ENCODE data around the gene SYT4. TPM values are rescaled to one million over a fixed set of nuclear protein-coding genes. Genes with fewer than 3 reads are reported as not detected.
A peak's percentile ranks its signal among the peaks of the same experiment; 100 is the strongest.

SYT4 gene, protein sequence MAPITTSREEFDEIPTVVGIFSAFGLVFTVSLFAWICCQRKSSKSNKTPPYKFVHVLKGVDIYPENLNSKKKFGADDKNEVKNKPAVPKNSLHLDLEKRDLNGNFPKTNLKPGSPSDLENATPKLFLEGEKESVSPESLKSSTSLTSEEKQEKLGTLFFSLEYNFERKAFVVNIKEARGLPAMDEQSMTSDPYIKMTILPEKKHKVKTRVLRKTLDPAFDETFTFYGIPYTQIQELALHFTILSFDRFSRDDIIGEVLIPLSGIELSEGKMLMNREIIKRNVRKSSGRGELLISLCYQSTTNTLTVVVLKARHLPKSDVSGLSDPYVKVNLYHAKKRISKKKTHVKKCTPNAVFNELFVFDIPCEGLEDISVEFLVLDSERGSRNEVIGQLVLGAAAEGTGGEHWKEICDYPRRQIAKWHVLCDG
- 1.4 to 2.2 TPM (median 1.7 TPM) in 3 replicates for total RNA-seq (2021)
- percentile 37 among the genes with signal in this experiment for Bru-seq, nascent RNA
- long read RNA-seq, experiment 1, full-length matches to known transcripts, result 12 of 15 reads
- long read RNA-seq, experiment 1, partial matches to known transcripts, result 1 of 15 reads
- long read RNA-seq, experiment 1, other reads (novel, unspliced or antisense), result 2 of 15 reads
- long read RNA-seq, experiment 2, partial matches to known transcripts, result 1 of 4 reads
- long read RNA-seq, experiment 2, other reads (novel, unspliced or antisense), result 3 of 4 reads
- long read RNA-seq, experiment 3, full-length matches to known transcripts, result 1 of 2 reads
- long read RNA-seq, experiment 3, partial matches to known transcripts, result 0 of 2 reads
- long read RNA-seq, experiment 3, other reads (novel, unspliced or antisense), result 1 of 2 reads

DNA sequence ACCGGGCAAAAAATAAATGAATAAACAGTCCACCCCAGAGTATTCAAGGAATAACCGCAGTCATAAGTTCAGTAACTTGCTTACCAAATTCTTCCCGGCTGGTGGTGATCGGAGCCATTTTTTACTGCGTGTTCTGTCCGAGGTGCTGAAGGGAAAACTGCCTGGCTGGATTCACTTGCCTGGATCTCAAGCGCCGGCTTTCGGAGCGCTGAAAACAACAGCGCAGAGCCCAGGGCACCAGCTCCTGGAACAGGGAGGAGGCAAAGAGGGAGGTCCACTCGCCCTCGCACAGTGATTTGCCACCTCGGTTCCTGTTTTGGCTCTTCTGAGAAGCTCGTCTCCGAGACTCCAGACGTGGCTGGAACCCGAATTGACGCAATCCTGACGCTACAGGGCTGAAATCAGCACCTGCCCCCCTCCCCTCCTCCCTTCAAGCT lies at the start of gene SYT4:
Gene SYT4, minus strand, starts transcription at position 327 of the 437 bp plus-strand sequence. Its CDS starts 209 bp downstream, at position 118.
- H3K36me3 Mint-ChIP-seq, result no peaks in the 10 kb centered on the region
- ChIA-PET POLR2A (interaction anchor here (0.9 kb wide), 1 partner anchor 534 kb away, joined by 3 read pairs; no protein-coding TSS in a partner anchor), CTCF (interaction anchor here (1.0 to 1.1 kb wide), 2 partner anchors 681 to 978 kb away, joined by 3 to 5 read pairs; no protein-coding TSS in a partner anchor)
- H3K4me1 Mint-ChIP-seq, result peaks cover 42% of the 10 kb centered on the region
- ATAC-seq (peak; percentile 97), DNase-seq (ENCODE audit: low spot score) (peak; percentile 81)
- no peaks in the 10 kb centered on the region for H3K9me3 Mint-ChIP-seq
- no peaks in the 10 kb centered on the region for H3K27me3 Mint-ChIP-seq (ENCODE audit: low read depth)
- H3K4me3 Mint-ChIP-seq, result peak within 1 kb of the TSS; percentile 61
- peak within 1 kb of the TSS; percentile 82 for H3K27ac Mint-ChIP-seq
- TF ChIP-seq NR1H2 (CRISPR knock-in tag; IDR thresholded peaks at IDR 0.05), result no peak
- no peak for TF ChIP-seq TEAD4 (CRISPR knock-in tag; IDR thresholded peaks at IDR 0.05)
- no peak; the same call in 1 of the 2 replicates for TF ChIP-seq ZNF396 (CRISPR knock-in tag; IDR thresholded peaks at IDR 0.05; ENCODE audit: borderline replicate concordance)
- peak; percentile 61; the same call in 1 of the 2 replicates for TF ChIP-seq FOXP1 (CRISPR knock-in tag; IDR thresholded peaks at IDR 0.05; ENCODE audit: borderline replicate concordance)
- TF ChIP-seq CBFB (CRISPR knock-in tag; IDR thresholded peaks at IDR 0.05; ENCODE audit: low read depth), result no peak
- TF ChIP-seq ZNF232 (CRISPR knock-in tag; IDR thresholded peaks at IDR 0.05), result no peak
- TF ChIP-seq, protein P1, sequence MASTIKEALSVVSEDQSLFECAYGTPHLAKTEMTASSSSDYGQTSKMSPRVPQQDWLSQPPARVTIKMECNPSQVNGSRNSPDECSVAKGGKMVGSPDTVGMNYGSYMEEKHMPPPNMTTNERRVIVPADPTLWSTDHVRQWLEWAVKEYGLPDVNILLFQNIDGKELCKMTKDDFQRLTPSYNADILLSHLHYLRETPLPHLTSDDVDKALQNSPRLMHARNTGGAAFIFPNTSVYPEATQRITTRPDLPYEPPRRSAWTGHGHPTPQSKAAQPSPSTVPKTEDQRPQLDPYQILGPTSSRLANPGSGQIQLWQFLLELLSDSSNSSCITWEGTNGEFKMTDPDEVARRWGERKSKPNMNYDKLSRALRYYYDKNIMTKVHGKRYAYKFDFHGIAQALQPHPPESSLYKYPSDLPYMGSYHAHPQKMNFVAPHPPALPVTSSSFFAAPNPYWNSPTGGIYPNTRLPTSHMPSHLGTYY (CRISPR knock-in tag; IDR thresholded peaks at IDR 0.05), result no peak
- TF ChIP-seq, protein P2, sequence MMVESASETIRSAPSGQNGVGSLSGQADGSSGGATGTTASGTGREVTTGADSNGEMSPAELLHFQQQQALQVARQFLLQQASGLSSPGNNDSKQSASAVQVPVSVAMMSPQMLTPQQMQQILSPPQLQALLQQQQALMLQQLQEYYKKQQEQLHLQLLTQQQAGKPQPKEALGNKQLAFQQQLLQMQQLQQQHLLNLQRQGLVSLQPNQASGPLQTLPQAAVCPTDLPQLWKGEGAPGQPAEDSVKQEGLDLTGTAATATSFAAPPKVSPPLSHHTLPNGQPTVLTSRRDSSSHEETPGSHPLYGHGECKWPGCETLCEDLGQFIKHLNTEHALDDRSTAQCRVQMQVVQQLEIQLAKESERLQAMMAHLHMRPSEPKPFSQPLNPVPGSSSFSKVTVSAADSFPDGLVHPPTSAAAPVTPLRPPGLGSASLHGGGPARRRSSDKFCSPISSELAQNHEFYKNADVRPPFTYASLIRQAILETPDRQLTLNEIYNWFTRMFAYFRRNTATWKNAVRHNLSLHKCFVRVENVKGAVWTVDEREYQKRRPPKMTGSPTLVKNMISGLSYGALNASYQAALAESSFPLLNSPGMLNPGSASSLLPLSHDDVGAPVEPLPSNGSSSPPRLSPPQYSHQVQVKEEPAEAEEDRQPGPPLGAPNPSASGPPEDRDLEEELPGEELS (CRISPR knock-in tag; IDR thresholded peaks at IDR 0.05), result no peak; the same call in 1 of the 2 replicates
- TF ChIP-seq TP53 (CRISPR knock-in tag; IDR thresholded peaks at IDR 0.05), result no peak
- TF ChIP-seq FOXJ3 (CRISPR knock-in tag; IDR thresholded peaks at IDR 0.05; ENCODE audit: borderline replicate concordance), result no peak
- no peak for TF ChIP-seq HMGA2 (CRISPR knock-in tag; IDR thresholded peaks at IDR 0.05)
- TF ChIP-seq, protein P3, sequence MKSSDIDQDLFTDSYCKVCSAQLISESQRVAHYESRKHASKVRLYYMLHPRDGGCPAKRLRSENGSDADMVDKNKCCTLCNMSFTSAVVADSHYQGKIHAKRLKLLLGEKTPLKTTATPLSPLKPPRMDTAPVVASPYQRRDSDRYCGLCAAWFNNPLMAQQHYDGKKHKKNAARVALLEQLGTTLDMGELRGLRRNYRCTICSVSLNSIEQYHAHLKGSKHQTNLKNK (CRISPR knock-in tag; IDR thresholded peaks at IDR 0.05), result no peak
- TF ChIP-seq, protein P4, sequence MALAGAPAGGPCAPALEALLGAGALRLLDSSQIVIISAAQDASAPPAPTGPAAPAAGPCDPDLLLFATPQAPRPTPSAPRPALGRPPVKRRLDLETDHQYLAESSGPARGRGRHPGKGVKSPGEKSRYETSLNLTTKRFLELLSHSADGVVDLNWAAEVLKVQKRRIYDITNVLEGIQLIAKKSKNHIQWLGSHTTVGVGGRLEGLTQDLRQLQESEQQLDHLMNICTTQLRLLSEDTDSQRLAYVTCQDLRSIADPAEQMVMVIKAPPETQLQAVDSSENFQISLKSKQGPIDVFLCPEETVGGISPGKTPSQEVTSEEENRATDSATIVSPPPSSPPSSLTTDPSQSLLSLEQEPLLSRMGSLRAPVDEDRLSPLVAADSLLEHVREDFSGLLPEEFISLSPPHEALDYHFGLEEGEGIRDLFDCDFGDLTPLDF (CRISPR knock-in tag; IDR thresholded peaks at IDR 0.05), result no peak
- TF ChIP-seq, protein P5, sequence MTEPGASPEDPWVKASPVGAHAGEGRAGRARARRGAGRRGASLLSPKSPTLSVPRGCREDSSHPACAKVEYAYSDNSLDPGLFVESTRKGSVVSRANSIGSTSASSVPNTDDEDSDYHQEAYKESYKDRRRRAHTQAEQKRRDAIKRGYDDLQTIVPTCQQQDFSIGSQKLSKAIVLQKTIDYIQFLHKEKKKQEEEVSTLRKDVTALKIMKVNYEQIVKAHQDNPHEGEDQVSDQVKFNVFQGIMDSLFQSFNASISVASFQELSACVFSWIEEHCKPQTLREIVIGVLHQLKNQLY (CRISPR knock-in tag; IDR thresholded peaks at IDR 0.05), result no peak
- no peak; the same call in 1 of the 2 replicates for TF ChIP-seq SP1 (CRISPR knock-in tag; conservative IDR thresholded peaks at IDR 0.05)
- no peak for TF ChIP-seq ZNF671 (CRISPR knock-in tag; IDR thresholded peaks at IDR 0.05)
- no peak for TF ChIP-seq GABPB1 (CRISPR knock-in tag; IDR thresholded peaks at IDR 0.05)
- TF ChIP-seq, protein P6, sequence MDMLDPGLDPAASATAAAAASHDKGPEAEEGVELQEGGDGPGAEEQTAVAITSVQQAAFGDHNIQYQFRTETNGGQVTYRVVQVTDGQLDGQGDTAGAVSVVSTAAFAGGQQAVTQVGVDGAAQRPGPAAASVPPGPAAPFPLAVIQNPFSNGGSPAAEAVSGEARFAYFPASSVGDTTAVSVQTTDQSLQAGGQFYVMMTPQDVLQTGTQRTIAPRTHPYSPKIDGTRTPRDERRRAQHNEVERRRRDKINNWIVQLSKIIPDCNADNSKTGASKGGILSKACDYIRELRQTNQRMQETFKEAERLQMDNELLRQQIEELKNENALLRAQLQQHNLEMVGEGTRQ (CRISPR knock-in tag; IDR thresholded peaks at IDR 0.05), result no peak
- 0 out of 2 replicates have a peak, but pooled peaks have one; percentile 51 for TF ChIP-seq ETV6 (CRISPR knock-in tag; IDR thresholded peaks at IDR 0.05)
- TF ChIP-seq, protein P7, sequence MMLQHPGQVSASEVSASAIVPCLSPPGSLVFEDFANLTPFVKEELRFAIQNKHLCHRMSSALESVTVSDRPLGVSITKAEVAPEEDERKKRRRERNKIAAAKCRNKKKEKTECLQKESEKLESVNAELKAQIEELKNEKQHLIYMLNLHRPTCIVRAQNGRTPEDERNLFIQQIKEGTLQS (CRISPR knock-in tag; conservative IDR thresholded peaks at IDR 0.05), result no peak
- TF ChIP-seq NFYB (CRISPR knock-in tag; conservative IDR thresholded peaks at IDR 0.05; ENCODE audit: low read depth), result no peak
- no peak for TF ChIP-seq ZNF219 (CRISPR knock-in tag; IDR thresholded peaks at IDR 0.05; ENCODE audit: borderline replicate concordance)
- TF ChIP-seq OVOL2 (CRISPR knock-in tag; IDR thresholded peaks at IDR 0.05; ENCODE audit: borderline replicate concordance), result no peak
- no peak for TF ChIP-seq ESRRA (CRISPR knock-in tag; IDR thresholded peaks at IDR 0.05; ENCODE audit: borderline replicate concordance)
- TF ChIP-seq NFATC4 (CRISPR knock-in tag; IDR thresholded peaks at IDR 0.05), result no peak
- no peak for TF ChIP-seq SMAD3 (CRISPR knock-in tag; IDR thresholded peaks at IDR 0.05; ENCODE audit: borderline replicate concordance)
- peak; percentile 49; the same call in 1 of the 2 replicates for TF ChIP-seq FOXK1 (CRISPR knock-in tag; IDR thresholded peaks at IDR 0.05)
- TF ChIP-seq, protein P8, sequence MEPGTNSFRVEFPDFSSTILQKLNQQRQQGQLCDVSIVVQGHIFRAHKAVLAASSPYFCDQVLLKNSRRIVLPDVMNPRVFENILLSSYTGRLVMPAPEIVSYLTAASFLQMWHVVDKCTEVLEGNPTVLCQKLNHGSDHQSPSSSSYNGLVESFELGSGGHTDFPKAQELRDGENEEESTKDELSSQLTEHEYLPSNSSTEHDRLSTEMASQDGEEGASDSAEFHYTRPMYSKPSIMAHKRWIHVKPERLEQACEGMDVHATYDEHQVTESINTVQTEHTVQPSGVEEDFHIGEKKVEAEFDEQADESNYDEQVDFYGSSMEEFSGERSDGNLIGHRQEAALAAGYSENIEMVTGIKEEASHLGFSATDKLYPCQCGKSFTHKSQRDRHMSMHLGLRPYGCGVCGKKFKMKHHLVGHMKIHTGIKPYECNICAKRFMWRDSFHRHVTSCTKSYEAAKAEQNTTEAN (CRISPR knock-in tag; IDR thresholded peaks at IDR 0.05), result no peak
- no peak for TF ChIP-seq ZNF121 (CRISPR knock-in tag; IDR thresholded peaks at IDR 0.05)

Measured in WTC11 (cell line).